ENCODE data around the gene ACSL4.
"Not testable (repeated sequence)": the region's sequence is repeated elsewhere in the genome, so short reads cannot be mapped to it uniquely, and the experiment has no call there.

The ACSL4 gene

DNA sequence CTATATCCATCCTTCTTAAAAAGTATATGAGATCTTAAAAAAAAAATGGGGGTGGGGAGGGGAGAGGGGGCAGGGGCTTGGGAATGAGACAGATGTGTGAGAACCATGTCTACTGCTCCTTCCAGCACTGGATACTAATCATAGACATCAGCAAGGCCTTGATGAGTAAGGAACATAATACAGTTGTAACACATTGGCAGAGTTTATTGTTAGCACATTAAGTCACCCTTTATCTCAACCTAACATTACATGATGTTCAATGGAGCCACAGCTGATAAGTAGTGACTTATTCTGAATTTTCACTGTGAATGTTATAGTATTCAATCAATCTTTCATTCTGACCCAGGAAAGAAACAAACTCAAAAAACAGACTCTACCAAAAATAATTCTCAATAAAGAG lies 60.8 kb downstream of the ACSL4 start:
- no peak for DNase-seq (ENCODE audit: low read depth in 2 of 2)

DNA sequence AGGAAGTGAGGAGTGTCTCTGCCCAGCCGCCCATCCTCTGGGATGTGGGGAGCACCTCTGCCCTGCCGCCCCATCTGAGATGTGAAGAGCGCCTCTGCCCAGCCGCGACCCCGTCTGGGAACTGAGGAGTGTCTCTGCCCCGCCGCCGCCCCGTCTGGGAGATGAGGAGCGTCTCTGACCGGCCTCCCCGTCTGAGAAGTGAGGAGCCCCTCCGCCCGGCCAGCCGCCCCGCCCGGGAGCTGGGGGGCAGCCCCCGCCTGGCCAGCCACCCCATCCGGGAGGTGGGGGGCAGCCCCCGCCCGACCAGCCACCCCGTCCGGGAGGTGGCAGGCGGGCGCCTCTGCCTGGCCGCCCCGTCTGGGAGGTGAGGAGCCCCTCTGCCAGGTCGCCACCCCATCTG lies 61.9 kb downstream of the ACSL4 start:
- DNase-seq (ENCODE audit: low read depth in 2 of 2), result not testable (repeated sequence)

DNA sequence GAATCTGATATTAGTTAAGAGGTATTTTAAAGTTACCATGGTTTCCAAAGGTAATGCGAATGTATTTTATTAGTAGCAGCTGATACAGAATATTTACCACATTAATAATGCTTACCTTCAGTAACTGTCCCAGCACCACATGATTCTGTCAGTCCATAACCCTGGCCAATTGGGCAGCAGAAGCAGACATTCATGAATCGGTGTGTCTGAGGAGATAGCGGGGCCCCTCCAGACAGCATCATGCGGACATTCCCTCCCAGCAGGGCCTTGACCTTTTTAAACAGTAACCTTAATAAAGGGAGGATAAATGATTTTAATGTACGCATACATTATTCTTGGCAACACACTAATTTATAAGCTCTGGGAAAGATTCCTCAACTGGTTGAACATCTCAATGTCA lies 65.1 kb downstream of the ACSL4 start:
- no peak for DNase-seq (ENCODE audit: low read depth in 2 of 2)

DNA sequence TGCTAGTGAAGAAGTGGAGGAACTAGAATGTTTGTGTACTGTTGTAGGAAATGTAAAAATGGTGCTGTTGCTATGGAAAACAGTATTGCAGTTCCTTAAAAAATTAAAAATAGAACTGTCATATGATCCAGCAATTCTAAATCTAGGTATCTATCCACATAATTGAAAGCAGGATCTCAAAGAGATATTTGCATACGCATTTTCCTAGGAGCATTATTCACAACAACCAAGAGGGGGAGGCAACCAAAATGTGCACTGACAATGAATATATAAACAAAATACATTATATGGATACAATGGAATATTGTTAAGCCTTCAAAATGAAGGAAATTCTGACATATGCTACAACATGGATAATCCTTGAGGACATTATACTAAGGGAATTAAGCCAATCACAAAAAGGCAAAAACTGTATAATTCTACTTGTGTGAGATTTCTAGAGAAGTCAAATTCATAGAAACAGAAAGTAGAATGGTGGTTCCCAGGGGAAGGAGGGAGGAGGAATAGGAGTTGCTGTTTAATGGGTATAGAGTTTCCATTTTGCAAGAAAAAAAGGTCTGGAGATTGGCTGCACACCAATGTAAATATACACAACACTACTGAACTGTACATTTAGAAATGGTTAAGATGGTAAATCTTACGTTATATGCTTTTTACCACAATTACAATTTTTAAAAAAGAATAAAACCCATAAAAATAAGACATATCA lies 72.5 kb downstream of the ACSL4 start:
- no peak for DNase-seq (ENCODE audit: low read depth in 2 of 2)

DNA sequence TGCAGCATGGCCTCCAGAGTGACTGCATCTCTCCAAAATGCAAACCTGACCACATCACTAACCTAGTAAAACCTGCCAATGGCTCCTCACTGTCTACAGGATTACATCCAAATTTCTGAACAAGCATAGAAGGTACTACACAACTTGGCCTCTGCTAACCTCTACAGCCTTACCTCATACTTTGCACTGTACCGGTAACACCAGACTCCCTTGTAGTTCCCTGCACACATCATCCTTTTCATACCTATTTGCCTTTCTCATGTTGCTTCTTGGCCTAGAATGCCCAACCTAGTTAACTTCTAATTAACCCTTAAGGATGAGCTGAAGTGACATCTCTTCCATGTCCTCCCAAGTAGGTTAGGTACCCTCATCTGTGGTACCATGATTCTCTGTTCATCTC lies 74.7 kb downstream of the ACSL4 start:
- no peak for DNase-seq (ENCODE audit: low read depth in 2 of 2)

DNA sequence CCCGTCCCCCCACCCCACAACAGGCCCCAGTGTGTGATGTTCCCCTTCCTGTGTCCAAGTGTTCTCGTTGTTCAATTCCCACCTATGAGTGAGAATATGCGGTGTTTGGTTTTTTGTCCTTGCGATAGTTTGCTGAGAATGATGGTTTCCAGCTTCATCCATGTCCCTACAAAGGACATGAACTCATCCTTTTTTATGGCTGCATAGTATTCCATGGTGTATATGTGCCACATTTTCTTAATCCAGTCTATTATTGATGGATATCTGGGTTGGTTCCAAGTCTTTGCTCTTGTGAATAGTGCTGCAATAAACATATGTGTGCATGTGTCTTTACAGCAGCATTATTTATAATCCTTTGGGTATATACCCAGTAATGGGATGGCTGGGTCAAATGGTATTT lies 75.7 kb downstream of the ACSL4 start:
- DNase-seq (ENCODE audit: low read depth in 2 of 2), result not testable (repeated sequence)

DNA sequence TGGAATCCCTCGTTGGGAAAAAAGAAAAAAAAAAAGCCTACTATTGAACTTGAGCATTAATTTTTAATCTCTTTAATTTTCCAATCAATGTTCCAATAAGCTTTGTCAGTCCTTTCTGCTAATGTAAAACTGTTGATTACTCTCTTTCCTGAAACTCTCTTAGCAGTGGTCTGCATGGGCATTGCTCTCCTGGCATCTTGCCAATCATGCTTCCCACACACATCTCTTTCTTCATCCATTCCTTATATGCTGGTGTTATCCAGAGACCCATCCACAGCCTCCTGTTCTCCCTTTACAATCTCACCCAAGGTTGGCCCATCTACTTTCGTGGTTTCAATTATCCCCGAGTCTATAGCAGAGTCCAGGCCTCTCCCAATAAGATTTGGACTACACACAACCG lies 76.3 kb downstream of the ACSL4 start:
- DNase-seq (ENCODE audit: low read depth in 2 of 2), result no peak

GRCh38 chrX:109655502-109656201 lies 77.4 kb downstream of the ACSL4 start:
- no peak for DNase-seq (ENCODE audit: low read depth in 2 of 2)

GRCh38 chrX:109654516-109655109 lies 78.4 kb downstream of the ACSL4 start:
- no peak for DNase-seq (ENCODE audit: low read depth in 2 of 2)

DNA sequence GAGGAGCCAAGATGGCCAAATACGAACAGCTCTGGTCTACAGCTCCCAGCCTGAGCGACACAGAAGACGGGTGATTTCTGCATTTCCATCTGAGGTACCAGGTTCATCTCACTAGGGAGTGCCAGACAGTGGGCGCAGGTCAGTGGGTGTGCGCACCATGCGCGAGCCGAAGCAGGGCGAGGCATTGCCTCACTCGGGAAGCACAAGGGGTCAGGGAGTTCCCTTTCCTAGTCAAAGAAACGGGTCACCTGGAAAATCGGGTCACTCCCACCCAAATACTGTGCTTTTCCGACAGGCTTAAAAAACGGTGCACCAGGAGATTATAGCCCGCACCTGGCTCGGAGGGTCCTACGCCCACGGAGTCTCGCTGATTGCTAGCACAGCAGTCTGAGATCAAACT lies 88.4 kb downstream of the ACSL4 start:
- not testable (repeated sequence) for DNase-seq (ENCODE audit: low read depth in 2 of 2)

DNA sequence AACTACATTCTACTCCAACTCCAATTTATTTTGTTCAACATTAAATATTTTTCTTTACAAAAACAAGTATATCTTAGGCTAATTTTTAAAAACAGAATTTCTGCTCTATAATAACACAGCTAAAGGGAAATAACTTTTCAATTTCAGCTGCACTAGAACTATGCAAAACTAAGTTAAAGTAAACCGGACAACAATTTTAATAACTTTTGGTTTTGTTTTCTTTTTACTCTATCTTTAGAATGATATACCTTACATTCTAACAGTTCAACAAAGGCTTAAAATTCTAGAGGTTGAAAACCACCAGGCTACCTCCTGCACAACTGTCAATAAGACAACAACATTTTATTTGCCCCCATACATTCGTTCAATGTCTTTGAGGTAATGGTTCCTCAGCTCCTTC lies 89.4 kb downstream of the ACSL4 start:
- no peak for DNase-seq (ENCODE audit: low read depth in 2 of 2)

- no peak for DNase-seq (ENCODE audit: low read depth in 2 of 2)
Measured at GRCh38 chrX:109638158-109638557, 94.9 kb downstream of the ACSL4 start.

- not testable (repeated sequence) for DNase-seq (ENCODE audit: low read depth in 2 of 2)
Measured at GRCh38 chrX:109637477-109637876, 95.6 kb downstream of the ACSL4 start.

- no peak for DNase-seq (ENCODE audit: low read depth in 2 of 2)
Measured at GRCh38 chrX:109635146-109635545, 97.9 kb downstream of the ACSL4 start.

- no peak for DNase-seq (ENCODE audit: low read depth in 2 of 2)
Measured at GRCh38 chrX:109632906-109633504, 100.1 kb downstream of the ACSL4 start.

GRCh38 chrX:109629310-109629709 lies 103.7 kb downstream of the ACSL4 start:
- DNase-seq (ENCODE audit: low read depth in 2 of 2), result no peak

- DNase-seq (ENCODE audit: low read depth in 2 of 2), result no peak
Measured at GRCh38 chrX:109626637-109627036, 106.4 kb downstream of the ACSL4 start.

DNA sequence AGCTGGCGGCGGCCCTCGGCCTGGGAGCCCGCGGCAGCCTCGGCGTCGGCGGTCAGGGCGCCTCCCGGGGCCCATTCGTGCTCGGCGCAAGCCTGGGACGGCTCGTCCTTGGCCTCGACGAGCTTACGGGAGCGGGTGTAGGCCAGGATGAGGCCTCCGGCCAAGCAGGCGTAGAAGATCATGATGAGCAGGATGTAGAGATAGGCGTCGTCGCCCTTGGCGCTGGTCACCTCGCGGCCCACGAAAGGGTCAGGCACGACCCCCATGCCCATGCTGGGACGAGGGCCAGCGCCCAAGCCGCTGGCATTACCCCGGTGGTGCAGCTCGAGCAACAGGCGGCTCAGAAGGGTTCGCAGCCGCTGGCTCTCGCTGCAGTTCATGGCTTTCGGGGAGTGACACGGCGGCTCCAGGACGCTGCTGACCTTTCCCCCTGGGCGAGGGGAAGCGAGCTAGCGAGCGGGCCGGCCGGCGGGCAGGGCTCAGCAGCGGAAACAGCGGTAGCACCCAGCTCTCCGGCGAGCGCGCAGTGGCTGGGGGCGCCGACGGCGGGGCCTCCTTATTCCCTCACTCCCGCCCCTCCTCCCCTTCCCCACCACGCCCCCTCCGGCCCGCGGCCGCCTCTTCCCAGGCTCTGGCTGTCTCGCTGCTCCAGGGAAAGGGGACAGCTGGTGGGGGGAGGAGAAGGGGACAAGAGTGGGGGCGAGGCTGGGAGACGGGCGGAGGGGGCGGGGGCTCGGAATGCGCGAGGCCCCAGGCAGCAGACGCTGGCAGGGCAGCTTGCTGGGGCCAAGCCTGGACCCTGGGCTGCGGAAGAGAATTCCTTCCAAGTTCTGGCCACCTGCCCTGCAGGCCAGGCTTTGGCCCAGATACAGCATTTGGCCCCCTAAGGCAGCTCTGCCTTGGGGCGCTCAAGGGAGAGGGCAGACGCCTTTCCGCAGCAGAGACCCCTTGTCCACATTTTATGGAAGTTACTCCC lies 108.1 kb downstream of the ACSL4 start, which contains the start of gene KCNE5:
Gene KCNE5 (minus strand): TSS at position 532 of the 976 bp plus-strand sequence. CDS start 152 bp downstream, at position 380.
- DNase-seq (ENCODE audit: low read depth in 2 of 2), result no peak

- DNase-seq (ENCODE audit: low read depth in 2 of 2), result no peak
Measured at GRCh38 chrX:109623997-109624396, 109.1 kb downstream of the ACSL4 start.

GRCh38 chrX:109622270-109622669 lies 110.8 kb downstream of the ACSL4 start:
- no peak for DNase-seq (ENCODE audit: low read depth in 2 of 2)

GRCh38 chrX:109619771-109620170 lies 113.3 kb downstream of the ACSL4 start:
- DNase-seq (ENCODE audit: low read depth in 2 of 2), result no peak

All from stimulated activated CD8-positive, alpha-beta memory T cell treated with anti-CD3 and anti-CD28 coated beads, Interleukin-15, amount 100 ng/mL, for 48 hours (primary cell).